Panc1 (cell line): ENCODE data around the gene PPP6R2. TPM values are rescaled to one million over a fixed set of nuclear protein-coding genes. Genes with fewer than 3 reads are reported as not detected.
A peak's percentile ranks its signal among the peaks of the same experiment; 100 is the strongest.

ENCODE experiments used
- ATAC-seq: fragments of 200-7000 bp; cut with Tn5 transposase; 2 replicates; pipeline ENCODE4 v1.9.1; 2020; ENCODE audit warnings: mild to moderate bottlenecking, moderate library complexity
- BruUV-seq: library from RNA; stranded (reverse); fragments of 400-500 nt; replicated peaks from 2 replicates; lab custom pipeline; 2021; lab: Mats Ljungman, UMichigan
- CTCF ChIA-PET: fragments of 300-600 bp; sonication (Branson Sonifier 250); formaldehyde crosslinking; loops from one replicate; lab custom pipeline; 2022; ENCODE audit warnings: antibody characterized with exemption; lab: Charles Lee
- POLR2A ChIA-PET: fragments of 300-600 bp; sonication (Branson Sonifier 250); formaldehyde crosslinking; loops from one replicate; lab custom pipeline; 2022; ENCODE audit warnings: antibody characterized with exemption; lab: Charles Lee
- DNase-seq: peaks from one replicate; pipeline ENCODE4 v3.0.0-alpha.2; 2010; ENCODE audit warnings: low read depth, low spot score
- H3K27ac ChIP-seq: 2 replicates; pipeline ENCODE4 v1.5.1; 2011; ENCODE audit warnings: mild to moderate bottlenecking, low read length, inconsistent platforms
- H3K27me3 ChIP-seq: fragments of 200-500 bp; sonication (Bioruptor generic); 2 replicates; pipeline ENCODE4 v1.6.0; 2014; ENCODE audit warnings: low read length, inconsistent platforms; ENCODE audit not compliant: control insufficient read depth, insufficient read depth
- H3K36me3 ChIP-seq: fragments of 200-500 bp; sonication (Bioruptor generic); 2 replicates; pipeline ENCODE4 v1.5.1; 2014; ENCODE audit warnings: inconsistent platforms, mild to moderate bottlenecking, low read length, moderate library complexity; ENCODE audit not compliant: control insufficient read depth, insufficient read depth
- H3K4me1 ChIP-seq: 2 replicates; pipeline ENCODE4 v1.5.1; 2011; ENCODE audit warnings: inconsistent platforms, mild to moderate bottlenecking, low read length, moderate library complexity; ENCODE audit not compliant: control insufficient read depth, insufficient read depth
- H3K4me3 ChIP-seq, 2 experiments: 2 replicates each; pipeline ENCODE4 v1.5.1; 2011 to 2012; ENCODE audit warnings: low read depth in 2 of 2, low read length in 2 of 2, mild to moderate bottlenecking in 2 of 2, inconsistent platforms in 1 of 2, moderate library complexity in 1 of 2
- H3K9me3 ChIP-seq: fragments of 200-500 bp; sonication (Bioruptor generic); 2 replicates; pipeline ENCODE4 v1.5.1; 2014; ENCODE audit warnings: low read depth, mild to moderate bottlenecking, inconsistent platforms, low read length, moderate library complexity; ENCODE audit not compliant: control insufficient read depth, insufficient read depth
- POLR2AphosphoS5 ChIP-seq: IDR thresholded peaks from 2 replicates; pipeline ENCODE4 v1.6.1; 2012; ENCODE audit warnings: mild to moderate bottlenecking, low read depth, low read length, moderate library complexity
- SIN3A ChIP-seq: IDR thresholded peaks from 2 replicates; pipeline ENCODE4 v1.6.1; 2012; ENCODE audit warnings: low read depth, mild to moderate bottlenecking, low read length, moderate library complexity, borderline replicate concordance; ENCODE audit not compliant: insufficient read depth
- TCF7L2 ChIP-seq: IDR thresholded peaks from 2 replicates; pipeline ENCODE4 v1.6.1; 2011; ENCODE audit warnings: mild to moderate bottlenecking, low read depth, low read length, inconsistent platforms
- in situ Hi-C: cut with HindIII; loops from 2 replicates; pipeline ENCODE4 v1.10.0; 2016; ENCODE audit warnings: low sequenced_read_pairs, low pct_unique_long_range_greater_than_20kb
- intact Hi-C: fragments of 100-400 bp; cut with micrococcal nuclease; formaldehyde crosslinking; loops from one replicate; pipeline ENCODE4 v1.10.0; 2022; ENCODE audit not compliant: unreplicated experiment
- total RNA-seq: library from RNA; stranded (reverse); gene quantifications from one replicate; pipeline ENCODE4 v1.2.1, GENCODE V29; 2021; ENCODE audit not compliant: unreplicated experiment
- TF ChIP-seq, protein P1 (sequence below): fragments of 450-650 bp; IDR thresholded peaks from 2 replicates; pipeline ENCODE4 v1.5.1; 2017; ENCODE audit warnings: mild to moderate bottlenecking
- TF ChIP-seq, protein P2 (sequence below), 2 experiments: IDR thresholded peaks; 2 replicates each; pipeline ENCODE4 v1.6.1; 2011 to 2012; ENCODE audit warnings: low read depth in 2 of 2, control low read depth in 1 of 2, low read length in 1 of 2, mild to moderate bottlenecking in 1 of 2, moderate library complexity in 1 of 2; ENCODE audit not compliant: insufficient read depth in 1 of 2

Gene PPP6R2
- total RNA-seq, 1 experiment from 2014 or later, result 52.8 TPM

DNA sequence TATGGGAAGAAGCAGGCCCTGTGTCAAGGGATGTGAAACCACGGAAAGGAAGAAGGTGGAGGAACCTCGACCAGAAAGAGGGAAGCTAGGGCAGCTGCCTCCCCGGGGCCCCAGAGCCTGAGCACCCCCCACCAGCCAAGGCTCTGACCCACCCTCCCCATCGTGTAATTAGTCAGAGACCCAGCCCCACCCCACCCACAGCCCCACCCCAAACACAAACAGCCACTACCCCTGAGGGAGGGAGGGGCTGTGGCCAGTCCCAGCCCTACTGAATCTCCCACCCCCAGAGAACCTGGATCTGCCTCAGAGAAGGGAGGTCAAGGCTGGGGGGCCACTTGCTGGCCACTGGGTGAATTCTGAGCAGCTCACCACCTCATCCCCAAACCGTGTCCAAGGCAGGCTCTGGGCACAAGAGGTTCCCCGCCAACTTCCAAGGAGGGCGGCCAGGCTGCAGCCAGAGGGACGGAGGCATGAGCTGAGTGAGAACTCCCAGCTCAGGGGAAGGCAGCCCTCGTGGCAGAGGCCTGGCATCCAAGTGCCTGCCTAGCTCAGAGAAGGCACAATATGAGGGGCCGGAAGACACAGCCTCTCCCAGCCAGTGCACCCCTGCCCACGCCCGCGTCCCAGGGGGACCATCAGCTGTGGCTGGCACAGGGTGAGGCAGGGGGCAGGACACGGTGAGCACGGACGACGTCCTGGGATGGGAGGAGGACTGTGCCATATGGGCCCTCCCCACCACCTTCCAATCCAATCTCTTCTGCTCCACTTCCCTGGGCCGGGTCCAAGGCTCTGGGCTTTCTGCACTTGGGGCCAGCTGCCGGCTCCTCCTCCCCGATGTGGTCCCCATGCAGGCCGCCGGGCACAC lies 38.4 kb upstream of the PPP6R2 start:
- no peak for TF ChIP-seq SIN3A
- TF ChIP-seq, protein P1, sequence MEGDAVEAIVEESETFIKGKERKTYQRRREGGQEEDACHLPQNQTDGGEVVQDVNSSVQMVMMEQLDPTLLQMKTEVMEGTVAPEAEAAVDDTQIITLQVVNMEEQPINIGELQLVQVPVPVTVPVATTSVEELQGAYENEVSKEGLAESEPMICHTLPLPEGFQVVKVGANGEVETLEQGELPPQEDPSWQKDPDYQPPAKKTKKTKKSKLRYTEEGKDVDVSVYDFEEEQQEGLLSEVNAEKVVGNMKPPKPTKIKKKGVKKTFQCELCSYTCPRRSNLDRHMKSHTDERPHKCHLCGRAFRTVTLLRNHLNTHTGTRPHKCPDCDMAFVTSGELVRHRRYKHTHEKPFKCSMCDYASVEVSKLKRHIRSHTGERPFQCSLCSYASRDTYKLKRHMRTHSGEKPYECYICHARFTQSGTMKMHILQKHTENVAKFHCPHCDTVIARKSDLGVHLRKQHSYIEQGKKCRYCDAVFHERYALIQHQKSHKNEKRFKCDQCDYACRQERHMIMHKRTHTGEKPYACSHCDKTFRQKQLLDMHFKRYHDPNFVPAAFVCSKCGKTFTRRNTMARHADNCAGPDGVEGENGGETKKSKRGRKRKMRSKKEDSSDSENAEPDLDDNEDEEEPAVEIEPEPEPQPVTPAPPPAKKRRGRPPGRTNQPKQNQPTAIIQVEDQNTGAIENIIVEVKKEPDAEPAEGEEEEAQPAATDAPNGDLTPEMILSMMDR, result no peak
- TF ChIP-seq TCF7L2, result no peak
- TF ChIP-seq, protein P2, sequence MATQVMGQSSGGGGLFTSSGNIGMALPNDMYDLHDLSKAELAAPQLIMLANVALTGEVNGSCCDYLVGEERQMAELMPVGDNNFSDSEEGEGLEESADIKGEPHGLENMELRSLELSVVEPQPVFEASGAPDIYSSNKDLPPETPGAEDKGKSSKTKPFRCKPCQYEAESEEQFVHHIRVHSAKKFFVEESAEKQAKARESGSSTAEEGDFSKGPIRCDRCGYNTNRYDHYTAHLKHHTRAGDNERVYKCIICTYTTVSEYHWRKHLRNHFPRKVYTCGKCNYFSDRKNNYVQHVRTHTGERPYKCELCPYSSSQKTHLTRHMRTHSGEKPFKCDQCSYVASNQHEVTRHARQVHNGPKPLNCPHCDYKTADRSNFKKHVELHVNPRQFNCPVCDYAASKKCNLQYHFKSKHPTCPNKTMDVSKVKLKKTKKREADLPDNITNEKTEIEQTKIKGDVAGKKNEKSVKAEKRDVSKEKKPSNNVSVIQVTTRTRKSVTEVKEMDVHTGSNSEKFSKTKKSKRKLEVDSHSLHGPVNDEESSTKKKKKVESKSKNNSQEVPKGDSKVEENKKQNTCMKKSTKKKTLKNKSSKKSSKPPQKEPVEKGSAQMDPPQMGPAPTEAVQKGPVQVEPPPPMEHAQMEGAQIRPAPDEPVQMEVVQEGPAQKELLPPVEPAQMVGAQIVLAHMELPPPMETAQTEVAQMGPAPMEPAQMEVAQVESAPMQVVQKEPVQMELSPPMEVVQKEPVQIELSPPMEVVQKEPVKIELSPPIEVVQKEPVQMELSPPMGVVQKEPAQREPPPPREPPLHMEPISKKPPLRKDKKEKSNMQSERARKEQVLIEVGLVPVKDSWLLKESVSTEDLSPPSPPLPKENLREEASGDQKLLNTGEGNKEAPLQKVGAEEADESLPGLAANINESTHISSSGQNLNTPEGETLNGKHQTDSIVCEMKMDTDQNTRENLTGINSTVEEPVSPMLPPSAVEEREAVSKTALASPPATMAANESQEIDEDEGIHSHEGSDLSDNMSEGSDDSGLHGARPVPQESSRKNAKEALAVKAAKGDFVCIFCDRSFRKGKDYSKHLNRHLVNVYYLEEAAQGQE (IDR thresholded peaks at IDR 0.05; ENCODE audit: insufficient read depth in 1 of 2, low read depth in 2 of 2, low read length in 1 of 2), result no peak
- no peak for TF ChIP-seq POLR2AphosphoS5
- ATAC-seq, result no peak
- in situ Hi-C loops, result no loop called here
- no peak for DNase-seq
- POLR2A ChIA-PET, result no interaction called here
- intact Hi-C loops, result no loop called here
- H3K27me3 ChIP-seq, result no peaks in the 10 kb centered on the region
- no TSS peak for BruUV-seq
- CTCF ChIA-PET, result interaction anchor here (1.5 kb wide), 1 partner anchor 28 kb away, joined by 5 read pairs; no protein-coding TSS in a partner anchor
- H3K4me3 ChIP-seq, result peak overlapping the region; percentile 60 to 74; a peak in 3 of 4 replicates
- no peaks in the 10 kb centered on the region; the same call in 1 of the 2 replicates for H3K36me3 ChIP-seq
- peaks cover 67% of the 10 kb centered on the region for H3K4me1 ChIP-seq
- H3K27ac ChIP-seq, result peak overlapping the region; percentile 91
- no peaks in the 10 kb centered on the region for H3K9me3 ChIP-seq

GRCh38 chr22:50305393-50305922 lies 37.7 kb upstream of the PPP6R2 start:
- no peak for TF ChIP-seq SIN3A
- TF ChIP-seq, protein P2 (IDR thresholded peaks at IDR 0.05; ENCODE audit: insufficient read depth in 1 of 2, low read depth in 2 of 2, low read length in 1 of 2), result no peak
- TF ChIP-seq, protein P1, result no peak
- TF ChIP-seq POLR2AphosphoS5, result no peak
- no peak for TF ChIP-seq TCF7L2
- in situ Hi-C loops, result no loop called here
- peak overlapping the region; percentile 60 to 74 for H3K4me3 ChIP-seq
- H3K36me3 ChIP-seq, result no peaks in the 10 kb centered on the region; the same call in 1 of the 2 replicates
- DNase-seq (no peak), ATAC-seq (peak; percentile 24; the same call in 1 of the 2 replicates)
- H3K27ac ChIP-seq, result peak overlapping the region; percentile 91
- ChIA-PET CTCF (interaction anchor here (1.5 kb wide), 1 partner anchor 29 kb away, joined by 5 read pairs; no protein-coding TSS in a partner anchor), POLR2A (no interaction called here)
- H3K4me1 ChIP-seq, result peaks cover 70% of the 10 kb centered on the region
- intact Hi-C loops, result no loop called here
- H3K27me3 ChIP-seq, result no peaks in the 10 kb centered on the region
- no TSS peak for BruUV-seq
- H3K9me3 ChIP-seq, result no peaks in the 10 kb centered on the region
